GM23248 (cell line): ENCODE measurements around the gene ATOH7. TPM values are rescaled to one million over a fixed set of nuclear protein-coding genes. Genes with fewer than 3 reads are reported as not detected.

Source experiments
- DNase-seq: peaks from one replicate; pipeline ENCODE4 v3.0.0-alpha.2; 2015
- H2AFZ ChIP-seq: fragments of 200-600 bp; sonication (generic); 2 replicates; pipeline ENCODE4 v1.6.1; 2016; ENCODE audit warnings: antibody characterized with exemption
- H3F3A ChIP-seq: fragments of 200-600 bp; sonication (generic); 2 replicates; pipeline ENCODE4 v1.6.1; 2016; ENCODE audit warnings: mild to moderate bottlenecking, antibody characterized with exemption, mixed run types; ENCODE audit not compliant: insufficient read depth
- H3K27ac ChIP-seq: fragments of 200-600 bp; sonication (generic); 2 replicates; pipeline ENCODE4 v1.5.1; 2016; ENCODE audit warnings: mild to moderate bottlenecking
- H3K27me3 ChIP-seq: fragments of 200-600 bp; sonication (generic); replicated peaks from 2 replicates; pipeline ENCODE4 v1.6.1; 2016; ENCODE audit warnings: mild to moderate bottlenecking; ENCODE audit not compliant: insufficient read depth
- H3K36me3 ChIP-seq: fragments of 200-600 bp; sonication (generic); 2 replicates; pipeline ENCODE4 v1.6.1; 2016; ENCODE audit warnings: low read depth, mild to moderate bottlenecking
- H3K4me1 ChIP-seq: fragments of 200-600 bp; sonication (generic); 2 replicates; pipeline ENCODE4 v1.6.1; 2016; ENCODE audit warnings: mild to moderate bottlenecking; ENCODE audit not compliant: insufficient read depth
- H3K4me2 ChIP-seq: fragments of 200-600 bp; sonication (generic); one replicate; pipeline ENCODE4 v1.6.1; 2016; ENCODE audit warnings: mild to moderate bottlenecking; ENCODE audit not compliant: unreplicated experiment
- H3K4me3 ChIP-seq: fragments of 200-600 bp; sonication (generic); 2 replicates; pipeline ENCODE4 v1.5.1; 2016; ENCODE audit warnings: mild to moderate bottlenecking
- H3K79me2 ChIP-seq: fragments of 200-600 bp; sonication (generic); 2 replicates; pipeline ENCODE4 v1.6.1; 2016; ENCODE audit warnings: mild to moderate bottlenecking; ENCODE audit not compliant: insufficient read depth
- H3K9ac ChIP-seq: fragments of 200-600 bp; sonication (generic); 2 replicates; pipeline ENCODE4 v1.6.1; 2016; ENCODE audit warnings: mild to moderate bottlenecking
- H3K9me2 ChIP-seq: fragments of 200-600 bp; sonication (generic); 2 replicates; pipeline ENCODE4 v1.6.1; 2016; ENCODE audit warnings: mixed run types, mild to moderate bottlenecking, moderate library complexity; ENCODE audit not compliant: insufficient read depth
- H3K9me3 ChIP-seq: fragments of 200-600 bp; sonication (generic); one replicate; pipeline ENCODE4 v1.6.1; 2017; ENCODE audit warnings: low read depth
- H4K20me1 ChIP-seq: fragments of 200-600 bp; sonication (generic); 2 replicates; pipeline ENCODE4 v1.6.0; 2016; ENCODE audit not compliant: insufficient read depth
- EZH2 ChIP-seq: fragments of 200-600 bp; sonication (generic); IDR thresholded peaks from 2 replicates; pipeline ENCODE4 v1.6.1; 2018; ENCODE audit warnings: antibody characterized with exemption, mild to moderate bottlenecking; ENCODE audit not compliant: insufficient read depth, poor library complexity, severe bottlenecking
- EZH2phosphoT487 ChIP-seq: fragments of 200-600 bp; sonication (generic); IDR thresholded peaks from 2 replicates; pipeline ENCODE4 v1.6.1; 2018; ENCODE audit warnings: antibody characterized with exemption, moderate library complexity, mild to moderate bottlenecking, low read depth; ENCODE audit not compliant: insufficient read depth
- WGBS, 2 experiments: methylation state at CpG; one replicate each; pipeline ENCODE4 v1.1.6; 2015 to 2017; ENCODE audit warnings: low lambda C conversion rate in 2 of 2, low coverage in 1 of 2; ENCODE audit errors: missing lambda C conversion rate in 2 of 2; 5-methylcytosine and 5-hydroxymethylcytosine counted together
- in situ Hi-C: fragments of 300-500 bp; cut with MboI; formaldehyde crosslinking; loops from 2 replicates; pipeline ENCODE4 v1.15.0; 2020
- polyA plus RNA-seq: library from polyadenylated mRNA; unstranded; fragments of >200 nt; fragmentation: Nextera tagmentation; extraction: Ambion mirVana; gene quantifications from 2 replicates; pipeline ENCODE4 v1.2.1, GENCODE V29; 2016
- total RNA-seq: library from RNA; depleted of rRNA; stranded (reverse); fragments of >200 nt; shearing (Covaris generic); gene quantifications from 2 replicates; pipeline ENCODE4 v1.2.3, GENCODE V29; 2014

Gene ATOH7
- total and polyA plus RNA-seq, 2 experiments from 2014 or later, result not detected

DNA sequence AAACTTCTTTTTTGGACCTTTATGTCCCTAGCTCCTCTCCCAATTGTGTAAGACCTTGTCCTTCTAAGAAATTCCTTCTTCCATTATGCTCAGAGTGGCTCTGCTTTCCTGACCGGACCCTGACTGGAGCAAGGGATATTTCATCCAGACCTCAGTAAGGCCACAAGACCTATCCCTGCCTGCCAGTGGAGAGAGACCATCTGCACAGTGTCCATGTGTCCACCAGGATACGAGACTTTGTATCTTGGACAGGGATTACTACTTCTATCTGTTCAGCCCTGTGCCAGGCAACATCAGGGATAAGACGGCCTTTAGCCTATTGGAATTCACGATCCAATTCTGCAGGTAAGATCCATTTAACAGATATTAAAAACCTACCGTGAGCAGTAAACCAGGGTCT is 7.2 kb upstream of the ATOH7 start:
- in situ Hi-C loops, result no loop called here
- Histone ChIP-seq H3K4me3 (no peak overlapping the region), H4K20me1 (no peaks in the 10 kb centered on the region), H3K9me3 (no peaks in the 10 kb centered on the region), H3K9ac (no peak overlapping the region), H3K27ac (no peak overlapping the region), H3K36me3 (no peaks in the 10 kb centered on the region), H3K9me2 (no peaks in the 10 kb centered on the region), H3K4me2 (no peak overlapping the region), H3F3A (no peaks in the 10 kb centered on the region), H3K79me2 (no peaks in the 10 kb centered on the region), H3K27me3 (no peaks in the 10 kb centered on the region), H2AFZ (no peak overlapping the region), H3K4me1 (no peaks in the 10 kb centered on the region)
- TF ChIP-seq EZH2phosphoT487 (no peak), EZH2 (no peak)
- DNase-seq, result no peak
- WGBS, 2 experiments, result 77 to 85% methylated on average over 5 of the region's 5 CpGs

DNA sequence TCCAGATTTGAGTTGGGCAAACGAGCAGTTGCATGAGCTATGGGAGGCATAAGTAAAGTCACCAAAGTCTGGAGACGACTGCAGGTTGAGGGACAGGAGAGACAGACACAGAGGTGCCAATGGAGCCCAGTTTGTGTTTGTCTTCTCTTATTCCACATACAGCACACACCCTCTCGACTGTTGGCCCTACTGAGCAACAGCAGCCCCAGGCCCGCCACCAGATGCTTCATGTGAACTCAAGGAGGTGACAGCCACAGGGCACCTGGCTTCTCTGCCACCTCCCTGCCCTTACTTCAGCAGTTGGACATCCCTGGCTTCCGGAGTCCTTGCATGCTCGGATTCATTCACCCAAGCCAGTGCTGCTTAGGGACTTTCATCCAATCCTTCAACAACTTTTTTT is 6.5 kb upstream of the ATOH7 start:
- Histone ChIP-seq H3K4me2 (no peak overlapping the region), H3K4me1 (no peaks in the 10 kb centered on the region), H3K79me2 (no peaks in the 10 kb centered on the region), H4K20me1 (no peaks in the 10 kb centered on the region), H3K9me2 (no peaks in the 10 kb centered on the region), H3K9me3 (no peaks in the 10 kb centered on the region), H3K4me3 (no peak overlapping the region), H3K36me3 (no peaks in the 10 kb centered on the region), H3K9ac (no peak overlapping the region), H3K27me3 (no peaks in the 10 kb centered on the region), H3F3A (no peaks in the 10 kb centered on the region), H3K27ac (no peak overlapping the region), H2AFZ (no peak overlapping the region)
- no peak for TF ChIP-seq EZH2phosphoT487
- no peak for TF ChIP-seq EZH2
- WGBS, 2 experiments, result 69 to 70% methylated on average over 6 of the region's 6 CpGs
- no peak for DNase-seq
- in situ Hi-C loops, result no loop called here

GRCh38 chr10:68237173-68237572 is 5.3 kb upstream of the ATOH7 start:
- no peak overlapping the region for H3K4me3 ChIP-seq
- H3K9ac ChIP-seq, result no peak overlapping the region
- H3K9me2 ChIP-seq, result no peaks in the 10 kb centered on the region
- DNase-seq, result no peak
- no peaks in the 10 kb centered on the region for H3K4me1 ChIP-seq
- H3K27ac ChIP-seq, result no peak overlapping the region
- no peaks in the 10 kb centered on the region for H4K20me1 ChIP-seq
- in situ Hi-C loops, result no loop called here
- WGBS, 2 experiments, result 76 to 77% methylated on average over 3 of the region's 3 CpGs
- H3K9me3 ChIP-seq, result no peaks in the 10 kb centered on the region
- H3F3A ChIP-seq, result no peaks in the 10 kb centered on the region
- H3K27me3 ChIP-seq, result no peaks in the 10 kb centered on the region
- H2AFZ ChIP-seq, result no peak overlapping the region
- no peaks in the 10 kb centered on the region for H3K79me2 ChIP-seq
- no peaks in the 10 kb centered on the region for H3K36me3 ChIP-seq
- TF ChIP-seq EZH2phosphoT487 (no peak), EZH2 (no peak)
- no peak overlapping the region for H3K4me2 ChIP-seq

- DNase-seq, result no peak
- no peak overlapping the region for H2AFZ ChIP-seq
- no peaks in the 10 kb centered on the region for H3K79me2 ChIP-seq
- TF ChIP-seq EZH2phosphoT487 (no peak), EZH2 (no peak)
- H3K27ac ChIP-seq, result no peak overlapping the region
- H3K36me3 ChIP-seq, result no peaks in the 10 kb centered on the region
- H4K20me1 ChIP-seq, result no peaks in the 10 kb centered on the region
- no peak overlapping the region for H3K4me2 ChIP-seq
- no peaks in the 10 kb centered on the region for H3F3A ChIP-seq
- no peaks in the 10 kb centered on the region for H3K9me2 ChIP-seq
- H3K4me3 ChIP-seq, result no peak overlapping the region
- no peaks in the 10 kb centered on the region for H3K9me3 ChIP-seq
- no peaks in the 10 kb centered on the region for H3K4me1 ChIP-seq
- in situ Hi-C loops, result no loop called here
- H3K27me3 ChIP-seq, result no peaks in the 10 kb centered on the region
- H3K9ac ChIP-seq, result no peak overlapping the region
These were observed 3.7 kb upstream of the ATOH7 start for GRCh38 chr10:68235581-68235980.

- H3K27me3 ChIP-seq, result no peaks in the 10 kb centered on the region
- no peak overlapping the region for H3K4me2 ChIP-seq
- 54 to 66% methylated on average over 2 of the region's 2 CpGs for WGBS, 2 experiments
These were observed 3.2 kb upstream of the ATOH7 start for GRCh38 chr10:68235111-68235510.

More at GRCh38 chr10:68235111-68235510, 3.2 kb upstream of the ATOH7 start:
- Histone ChIP-seq H3K9me3 (no peaks in the 10 kb centered on the region), H3K79me2 (no peaks in the 10 kb centered on the region), H3K9ac (no peak overlapping the region), H3K4me3 (no peak overlapping the region), H2AFZ (no peak overlapping the region), H3K36me3 (no peaks in the 10 kb centered on the region), H3K27ac (no peak overlapping the region), H3K4me1 (no peaks in the 10 kb centered on the region), H3K9me2 (no peaks in the 10 kb centered on the region), H3F3A (no peaks in the 10 kb centered on the region), H4K20me1 (no peaks in the 10 kb centered on the region)
- in situ Hi-C loops, result no loop called here
- DNase-seq, result no peak
- TF ChIP-seq EZH2phosphoT487 (no peak), EZH2 (no peak)
